Erythroblast (primary cell): ENCODE data around the gene OAS2.

ENCODE experiments used
- GATA1 ChIP-seq: IDR thresholded peaks from 2 replicates; pipeline ENCODE4 v1.6.1; 2011; ENCODE audit warnings: low read depth, mild to moderate bottlenecking, control low read depth, low read length, moderate library complexity
- POLR2A ChIP-seq: IDR thresholded peaks from 2 replicates; pipeline ENCODE4 v1.6.1; 2011; ENCODE audit warnings: mild to moderate bottlenecking, low read length

DNA sequence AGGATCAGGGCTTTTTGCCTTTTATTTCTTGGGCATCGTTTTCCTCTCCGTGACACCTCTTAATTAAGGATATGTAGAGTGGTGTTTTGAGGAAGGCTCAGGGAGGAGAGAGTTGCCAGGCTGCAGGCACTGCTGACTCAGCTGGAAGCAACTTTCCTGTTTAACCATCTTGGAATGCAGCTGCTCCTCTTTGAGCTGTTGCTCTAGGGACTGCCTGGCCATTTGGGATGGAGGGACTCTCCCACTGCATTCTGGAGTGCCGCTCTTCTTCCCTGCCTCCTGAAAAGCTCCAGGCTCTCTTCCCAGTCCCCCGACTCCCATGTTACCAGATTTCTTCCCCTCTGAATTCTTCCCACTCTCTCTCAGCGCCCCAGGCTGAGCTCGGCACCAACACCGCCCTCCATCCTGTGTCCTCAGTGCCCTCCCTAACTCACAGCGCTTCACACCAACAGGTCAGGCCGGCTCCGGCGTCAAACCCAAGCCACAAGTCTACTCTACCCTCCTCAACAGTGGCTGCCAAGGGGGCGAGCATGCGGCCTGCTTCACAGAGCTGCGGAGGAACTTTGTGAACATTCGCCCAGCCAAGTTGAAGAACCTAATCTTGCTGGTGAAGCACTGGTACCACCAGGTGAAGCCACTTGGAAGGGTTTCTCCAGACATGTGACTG, 34.2 kb upstream of the OAS2 start:
- TF ChIP-seq POLR2A (no peak), GATA1 (no peak)
